HL-60 (cell line): ENCODE data around the gene BIRC6.
"Not testable (repeated sequence)": the region's sequence is repeated elsewhere in the genome, so short reads cannot be mapped to it uniquely, and the experiment has no call there.

Experiments
- DNase-seq, 2 experiments: peaks; one replicate each; pipeline ENCODE4 v3.0.0-alpha.2; 2010 to 2020; ENCODE audit warnings: low read depth in 1 of 2, low spot score in 1 of 2
- H3K27ac ChIP-seq: fragments of 250-450 bp; sonication (Bioruptor Pico); replicated peaks from 2 replicates; pipeline ENCODE4 v1.5.1; 2020; ENCODE audit warnings: mild to moderate bottlenecking, moderate library complexity
- H3K27me3 ChIP-seq: fragments of 250-450 bp; sonication (Bioruptor Pico); 2 replicates; pipeline ENCODE4 v1.5.1; 2021; ENCODE audit warnings: mild to moderate bottlenecking, moderate library complexity; ENCODE audit not compliant: insufficient read depth, poor library complexity, severe bottlenecking
- H3K4me3 ChIP-seq: replicated peaks from 2 replicates; pipeline ENCODE4 v1.5.1; 2011; ENCODE audit warnings: mild to moderate bottlenecking, control low read depth, low read length; ENCODE audit not compliant: insufficient read depth
- GABPA ChIP-seq: IDR thresholded peaks from 2 replicates; pipeline ENCODE4 v1.6.1; 2012; ENCODE audit warnings: low read depth
- POLR2AphosphoS5 ChIP-seq: IDR thresholded peaks from 2 replicates; pipeline ENCODE4 v1.6.1; 2012; ENCODE audit warnings: low read depth
- REST ChIP-seq: IDR thresholded peaks from 2 replicates; pipeline ENCODE4 v1.6.1; 2012; ENCODE audit warnings: low read depth; ENCODE audit not compliant: insufficient replicate concordance
- SPI1 ChIP-seq: IDR thresholded peaks from 2 replicates; pipeline ENCODE4 v1.6.1; 2012; ENCODE audit warnings: low read depth, mild to moderate bottlenecking, borderline replicate concordance
- TF ChIP-seq, protein P1 (sequence below): IDR thresholded peaks from one replicate; pipeline ENCODE4 v1.5.1; 2011; ENCODE audit warnings: low read length, control low read depth, inconsistent platforms; ENCODE audit not compliant: insufficient read depth

Gene BIRC6

DNA sequence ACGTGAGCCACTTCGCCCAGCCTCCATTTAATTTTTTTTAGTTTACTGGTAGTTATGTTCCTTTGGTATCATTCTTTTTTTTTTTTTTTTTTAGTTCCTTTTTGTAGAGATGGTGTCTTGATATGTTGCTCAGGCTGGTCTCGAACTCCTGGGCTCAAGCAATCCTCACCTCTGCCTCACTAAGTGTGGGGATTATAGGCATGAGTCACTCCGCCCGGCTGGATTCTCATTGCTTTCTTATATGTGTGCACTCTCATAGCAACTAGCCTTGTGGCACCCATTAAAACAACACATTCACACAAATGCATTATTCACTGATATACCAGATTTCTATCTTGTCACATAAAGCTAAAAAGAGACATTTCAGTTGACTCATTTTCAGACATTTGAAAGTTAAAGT, 275.3 kb downstream of the BIRC6 start:
- Histone ChIP-seq H3K27me3 (no peaks in the 10 kb centered on the region), H3K4me3 (no peak overlapping the region), H3K27ac (no peak overlapping the region)
- TF ChIP-seq REST (no peak), SPI1 (no peak), POLR2AphosphoS5 (no peak), GABPA (no peak)
- TF ChIP-seq, protein P1, sequence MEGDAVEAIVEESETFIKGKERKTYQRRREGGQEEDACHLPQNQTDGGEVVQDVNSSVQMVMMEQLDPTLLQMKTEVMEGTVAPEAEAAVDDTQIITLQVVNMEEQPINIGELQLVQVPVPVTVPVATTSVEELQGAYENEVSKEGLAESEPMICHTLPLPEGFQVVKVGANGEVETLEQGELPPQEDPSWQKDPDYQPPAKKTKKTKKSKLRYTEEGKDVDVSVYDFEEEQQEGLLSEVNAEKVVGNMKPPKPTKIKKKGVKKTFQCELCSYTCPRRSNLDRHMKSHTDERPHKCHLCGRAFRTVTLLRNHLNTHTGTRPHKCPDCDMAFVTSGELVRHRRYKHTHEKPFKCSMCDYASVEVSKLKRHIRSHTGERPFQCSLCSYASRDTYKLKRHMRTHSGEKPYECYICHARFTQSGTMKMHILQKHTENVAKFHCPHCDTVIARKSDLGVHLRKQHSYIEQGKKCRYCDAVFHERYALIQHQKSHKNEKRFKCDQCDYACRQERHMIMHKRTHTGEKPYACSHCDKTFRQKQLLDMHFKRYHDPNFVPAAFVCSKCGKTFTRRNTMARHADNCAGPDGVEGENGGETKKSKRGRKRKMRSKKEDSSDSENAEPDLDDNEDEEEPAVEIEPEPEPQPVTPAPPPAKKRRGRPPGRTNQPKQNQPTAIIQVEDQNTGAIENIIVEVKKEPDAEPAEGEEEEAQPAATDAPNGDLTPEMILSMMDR, result no peak
- no peak for DNase-seq

DNA sequence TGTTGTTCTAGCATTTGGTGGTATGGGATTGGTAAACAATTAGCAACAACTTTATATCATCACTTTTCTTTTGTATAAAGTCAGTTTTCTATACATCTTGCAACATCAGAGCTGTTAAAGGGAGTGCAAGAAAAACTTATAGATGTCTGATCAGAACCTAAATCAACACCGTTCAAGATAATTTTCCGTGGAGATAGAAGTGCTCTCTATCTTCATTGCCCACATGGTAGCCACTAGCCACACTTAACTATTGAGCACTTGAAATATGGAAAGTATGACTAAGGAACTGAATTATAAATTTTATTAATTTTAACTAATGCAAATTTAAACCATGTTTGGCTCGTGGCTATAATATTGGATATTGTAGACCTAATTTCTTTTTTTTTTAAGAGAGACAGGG, 276.2 kb downstream of the BIRC6 start:
- no peak for TF ChIP-seq GABPA
- TF ChIP-seq POLR2AphosphoS5, result no peak
- no peak for TF ChIP-seq REST
- TF ChIP-seq, protein P1, result no peak
- no peak for TF ChIP-seq SPI1
- no peak for DNase-seq
- Histone ChIP-seq H3K27me3 (no peaks in the 10 kb centered on the region), H3K27ac (no peak overlapping the region), H3K4me3 (no peak overlapping the region)

DNA sequence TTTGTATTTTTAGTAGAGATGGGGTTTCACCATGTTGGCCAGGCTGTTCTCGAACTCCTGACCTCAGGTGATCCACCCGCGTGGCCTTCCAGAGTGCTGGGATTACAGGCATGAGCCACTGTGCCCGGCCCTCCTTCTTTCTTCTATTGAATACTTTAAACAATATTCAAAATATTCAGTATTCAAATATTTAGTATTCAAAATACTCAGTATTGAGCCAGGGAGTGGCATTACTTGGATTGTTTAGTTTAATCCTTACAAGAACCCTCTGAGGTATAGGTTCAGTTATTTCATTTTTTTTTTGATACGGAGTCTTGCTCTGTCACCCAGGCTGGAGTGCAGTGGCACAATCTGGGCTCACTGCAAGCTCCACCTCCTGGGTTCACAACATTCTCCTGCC, 281.7 kb downstream of the BIRC6 start:
- not testable (repeated sequence) for H3K4me3 ChIP-seq, H3K27ac ChIP-seq, H3K27me3 ChIP-seq, DNase-seq

GRCh38 chr2:32641180-32641579, 284.4 kb downstream of the BIRC6 start:
- H3K4me3 ChIP-seq, result no peak overlapping the region
- no peak overlapping the region for H3K27ac ChIP-seq
- TF ChIP-seq POLR2AphosphoS5 (no peak), REST (no peak), SPI1 (no peak), GABPA (no peak)
- TF ChIP-seq, protein P1, result no peak
- H3K27me3 ChIP-seq, result no peaks in the 10 kb centered on the region
- DNase-seq, result no peak
